Testis (tissue), 2 donors: ENCODE data around the gene KDF1.

Experiments used
- POLR2A ChIP-seq: fragments of 450-650 bp; IDR thresholded peaks from one replicate; pipeline ENCODE4 v1.6.1; 2017; ENCODE audit warnings: antibody characterized with exemption, mild to moderate bottlenecking, moderate library complexity
- TF ChIP-seq, protein P1 (sequence below), 3 experiments: fragments of 450-650 bp in 2 of 3; fragments of 200-600 bp in 1 of 3; sonication (generic) in 1 of 3; IDR thresholded peaks; one replicate each; pipeline ENCODE4 v1.5.1; 2016 to 2019; ENCODE audit warnings: antibody characterized with exemption in 3 of 3, mild to moderate bottlenecking in 2 of 3, moderate library complexity in 1 of 3

GRCh38 chr1:26921540-26922430 lies 38.5 kb downstream of the KDF1 start, which contains the start of gene NUDC:
- TF ChIP-seq, protein P1, sequence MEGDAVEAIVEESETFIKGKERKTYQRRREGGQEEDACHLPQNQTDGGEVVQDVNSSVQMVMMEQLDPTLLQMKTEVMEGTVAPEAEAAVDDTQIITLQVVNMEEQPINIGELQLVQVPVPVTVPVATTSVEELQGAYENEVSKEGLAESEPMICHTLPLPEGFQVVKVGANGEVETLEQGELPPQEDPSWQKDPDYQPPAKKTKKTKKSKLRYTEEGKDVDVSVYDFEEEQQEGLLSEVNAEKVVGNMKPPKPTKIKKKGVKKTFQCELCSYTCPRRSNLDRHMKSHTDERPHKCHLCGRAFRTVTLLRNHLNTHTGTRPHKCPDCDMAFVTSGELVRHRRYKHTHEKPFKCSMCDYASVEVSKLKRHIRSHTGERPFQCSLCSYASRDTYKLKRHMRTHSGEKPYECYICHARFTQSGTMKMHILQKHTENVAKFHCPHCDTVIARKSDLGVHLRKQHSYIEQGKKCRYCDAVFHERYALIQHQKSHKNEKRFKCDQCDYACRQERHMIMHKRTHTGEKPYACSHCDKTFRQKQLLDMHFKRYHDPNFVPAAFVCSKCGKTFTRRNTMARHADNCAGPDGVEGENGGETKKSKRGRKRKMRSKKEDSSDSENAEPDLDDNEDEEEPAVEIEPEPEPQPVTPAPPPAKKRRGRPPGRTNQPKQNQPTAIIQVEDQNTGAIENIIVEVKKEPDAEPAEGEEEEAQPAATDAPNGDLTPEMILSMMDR (IDR thresholded peaks at IDR 0.05), result no peak
- TF ChIP-seq POLR2A, result peak; percentile 79
